GM12892 (cell line): ENCODE results near the gene ACBD5.
A peak's percentile ranks its signal among the peaks of the same experiment; 100 is the strongest.
"Not testable (repeated sequence)": the region's sequence is repeated elsewhere in the genome, so short reads cannot be mapped to it uniquely, and the experiment has no call there.

Experiments used
- DNase-seq: peaks from one replicate; pipeline ENCODE4 v3.0.0; 2011; ENCODE audit not compliant: insufficient read length
- FAIRE-seq: peaks from 2 replicates; lab custom pipeline; 2011; peaks lifted over from hg19 to GRCh38; lab: Jason Lieb, UNC
- POLR2A ChIP-seq: IDR thresholded peaks from 2 replicates; pipeline ENCODE4 v1.6.1; 2011; ENCODE audit warnings: low read depth, low read length, control low read depth
- POLR2AphosphoS5 ChIP-seq: IDR thresholded peaks from 2 replicates; pipeline ENCODE4 v1.6.1; 2011; ENCODE audit warnings: low read depth, low read length, control low read depth
- TAF1 ChIP-seq: IDR thresholded peaks from 2 replicates; pipeline ENCODE4 v1.6.1; 2011; ENCODE audit warnings: low read depth, mild to moderate bottlenecking, control low read depth, low read length, borderline replicate concordance

Gene ACBD5

GRCh38 chr10:27248215-27248614, 7.6 kb upstream of the ACBD5 start:
- no peak for TF ChIP-seq TAF1
- TF ChIP-seq POLR2A: no peak
- no peak for TF ChIP-seq POLR2AphosphoS5
- FAIRE-seq (no peak), DNase-seq (no peak)

- TF ChIP-seq POLR2A (no peak), POLR2AphosphoS5 (no peak), TAF1 (no peak)
- FAIRE-seq (no peak), DNase-seq (no peak)
Measured at GRCh38 chr10:27247441-27247840, 6.8 kb upstream of the ACBD5 start.

GRCh38 chr10:27247006-27247405, 6.4 kb upstream of the ACBD5 start:
- no peak for FAIRE-seq
- TF ChIP-seq POLR2AphosphoS5 (no peak), POLR2A (no peak), TAF1 (no peak)
- DNase-seq: no peak

- TF ChIP-seq POLR2A (no peak), POLR2AphosphoS5 (no peak), TAF1 (no peak)
- DNase-seq: no peak
- FAIRE-seq: no peak
Measured at GRCh38 chr10:27245836-27246235, 5.2 kb upstream of the ACBD5 start.

GRCh38 chr10:27244976-27245375, 4.4 kb upstream of the ACBD5 start:
- FAIRE-seq: no peak
- DNase-seq: no peak
- no peak for TF ChIP-seq POLR2A
- TF ChIP-seq TAF1: no peak
- TF ChIP-seq POLR2AphosphoS5: no peak

GRCh38 chr10:27242951-27243551, 2.5 kb upstream of the ACBD5 start:
- peak; percentile 92 for FAIRE-seq
- no peak for DNase-seq
- TF ChIP-seq POLR2A (peak; percentile 88), TAF1 (peak; percentile 91), POLR2AphosphoS5 (peak; percentile 96)

- no peak for DNase-seq
- peak; percentile 14 for FAIRE-seq
- TF ChIP-seq POLR2AphosphoS5 (no peak), POLR2A (no peak), TAF1 (no peak)
Measured at GRCh38 chr10:27242473-27242950, 1.9 kb upstream of the ACBD5 start.

GRCh38 chr10:27241652-27242472, 1.3 kb upstream of the ACBD5 start:
- TF ChIP-seq POLR2A (peak; percentile 98), POLR2AphosphoS5 (peak; percentile 95), TAF1 (peak; percentile 84; the same call in 1 of the 2 replicates)
- FAIRE-seq (peak; percentile 92), DNase-seq (peak; percentile 51)

GRCh38 chr10:27241010-27241651, 534 bp upstream of the ACBD5 start:
- FAIRE-seq (no peak), DNase-seq (no peak)
- TF ChIP-seq POLR2A (no peak), POLR2AphosphoS5 (no peak), TAF1 (no peak)

GRCh38 chr10:27237531-27237930, 3.1 kb downstream of the ACBD5 start:
- FAIRE-seq, DNase-seq: not testable (repeated sequence)

GRCh38 chr10:27236589-27237128, 3.9 kb downstream of the ACBD5 start:
- not testable (repeated sequence) for FAIRE-seq, DNase-seq

- TF ChIP-seq TAF1 (no peak), POLR2A (no peak), POLR2AphosphoS5 (no peak)
- FAIRE-seq (no peak), DNase-seq (no peak)
Measured at GRCh38 chr10:27235706-27236105, 4.9 kb downstream of the ACBD5 start.
